ENCODE data around the gene TRUB1.
A peak's percentile ranks its signal among the peaks of the same experiment; 100 is the strongest.
"Not testable (repeated sequence)": the region's sequence is repeated elsewhere in the genome, so short reads cannot be mapped to it uniquely, and the experiment has no call there.

Gene TRUB1

GRCh38 chr10:114937962-114938855, at the start of gene TRUB1:
Gene TRUB1, plus strand, starts transcription at chr10:114938195. Its CDS starts 59 bp downstream, at chr10:114938254.
- H3K4me3 ChIP-seq (ENCODE audit: low read length): peak within 1 kb of the TSS; percentile 73
- TF ChIP-seq ZNF274 (IDR thresholded peaks at IDR 0.05; ENCODE audit: low read depth, low read length): no peak

- TF ChIP-seq ZNF274 (IDR thresholded peaks at IDR 0.05; ENCODE audit: low read depth, low read length): no peak
- H3K4me3 ChIP-seq (ENCODE audit: low read length): no peak overlapping the region
Observed at GRCh38 chr10:114893251-114893650, 44.7 kb upstream of the TRUB1 start.

GRCh38 chr10:114894911-114895310, 43.1 kb upstream of the TRUB1 start:
- H3K4me3 ChIP-seq (ENCODE audit: low read length): no peak overlapping the region
- TF ChIP-seq ZNF274 (IDR thresholded peaks at IDR 0.05; ENCODE audit: low read depth, low read length): no peak

GRCh38 chr10:114897011-114897410, 41.0 kb upstream of the TRUB1 start:
- not testable (repeated sequence) for H3K4me3 ChIP-seq (ENCODE audit: low read length)

GRCh38 chr10:114897593-114897992, 40.4 kb upstream of the TRUB1 start:
- TF ChIP-seq ZNF274 (IDR thresholded peaks at IDR 0.05; ENCODE audit: low read depth, low read length): no peak
- no peak overlapping the region for H3K4me3 ChIP-seq (ENCODE audit: low read length)

GRCh38 chr10:114899982-114900381, 38.0 kb upstream of the TRUB1 start:
- H3K4me3 ChIP-seq (ENCODE audit: low read length): no peak overlapping the region
- no peak for TF ChIP-seq ZNF274 (IDR thresholded peaks at IDR 0.05; ENCODE audit: low read depth, low read length)

- no peak for TF ChIP-seq ZNF274 (IDR thresholded peaks at IDR 0.05; ENCODE audit: low read depth, low read length)
Observed at GRCh38 chr10:114900658-114901057, 37.3 kb upstream of the TRUB1 start.

GRCh38 chr10:114902151-114902550, 35.8 kb upstream of the TRUB1 start:
- TF ChIP-seq ZNF274 (IDR thresholded peaks at IDR 0.05; ENCODE audit: low read depth, low read length): no peak
- H3K4me3 ChIP-seq (ENCODE audit: low read length): no peak overlapping the region

More at GRCh38 chr10:114900658-114901057, 37.3 kb upstream of the TRUB1 start:
- no peak overlapping the region for H3K4me3 ChIP-seq (ENCODE audit: low read length)

GRCh38 chr10:114905450-114905849, 32.5 kb upstream of the TRUB1 start:
- TF ChIP-seq ZNF274 (IDR thresholded peaks at IDR 0.05; ENCODE audit: low read depth, low read length): no peak

GRCh38 chr10:114906981-114907380, 31.0 kb upstream of the TRUB1 start:
- no peak for TF ChIP-seq ZNF274 (IDR thresholded peaks at IDR 0.05; ENCODE audit: low read depth, low read length)
- no peak overlapping the region for H3K4me3 ChIP-seq (ENCODE audit: low read length)

More at GRCh38 chr10:114905450-114905849, 32.5 kb upstream of the TRUB1 start:
- no peak overlapping the region for H3K4me3 ChIP-seq (ENCODE audit: low read length)

GRCh38 chr10:114908896-114909295, 29.1 kb upstream of the TRUB1 start:
- no peak overlapping the region for H3K4me3 ChIP-seq (ENCODE audit: low read length)
- no peak for TF ChIP-seq ZNF274 (IDR thresholded peaks at IDR 0.05; ENCODE audit: low read depth, low read length)

GRCh38 chr10:114911052-114911711, 26.8 kb upstream of the TRUB1 start:
- no peak for TF ChIP-seq ZNF274 (IDR thresholded peaks at IDR 0.05; ENCODE audit: low read depth, low read length)
- H3K4me3 ChIP-seq (ENCODE audit: low read length): no peak overlapping the region

GRCh38 chr10:114911801-114912469, 26.1 kb upstream of the TRUB1 start:
- no peak overlapping the region for H3K4me3 ChIP-seq (ENCODE audit: low read length)
- TF ChIP-seq ZNF274 (IDR thresholded peaks at IDR 0.05; ENCODE audit: low read depth, low read length): no peak

GRCh38 chr10:114912470-114912859, 25.5 kb upstream of the TRUB1 start:
- no peak for TF ChIP-seq ZNF274 (IDR thresholded peaks at IDR 0.05; ENCODE audit: low read depth, low read length)
- H3K4me3 ChIP-seq (ENCODE audit: low read length): no peak overlapping the region

All from GM08714 (cell line).